Muscle of leg (tissue), 11 donors: Measurements from ENCODE around the gene NOP53. TPM values are rescaled to one million over a fixed set of nuclear protein-coding genes. Genes with fewer than 3 reads are reported as not detected.

ENCODE experiments used
- DNase-seq: peaks from one replicate; pipeline ENCODE4 v3.0.0; 2013
- H3K27ac ChIP-seq: one replicate; pipeline ENCODE4 v1.5.1; 2013; ENCODE audit warnings: mild to moderate bottlenecking, low read length, control low read depth
- H3K27me3 ChIP-seq: one replicate; pipeline ENCODE4 v1.6.1; 2013; ENCODE audit warnings: low read length; ENCODE audit not compliant: control insufficient read depth, insufficient read depth
- H3K36me3 ChIP-seq: one replicate; pipeline ENCODE4 v1.6.1; 2013; ENCODE audit warnings: low read length; ENCODE audit not compliant: control insufficient read depth, insufficient read depth
- H3K4me1 ChIP-seq: one replicate; pipeline ENCODE4 v1.6.1; 2013; ENCODE audit warnings: low read length; ENCODE audit not compliant: control insufficient read depth, insufficient read depth
- H3K4me3 ChIP-seq: one replicate; pipeline ENCODE4 v1.5.1; 2013; ENCODE audit warnings: low read length, control low read depth
- H3K9me3 ChIP-seq: replicated peaks from 2 replicates; pipeline ENCODE4 v1.6.1; 2013; ENCODE audit warnings: low read depth, low read length; ENCODE audit not compliant: control insufficient read depth
- WGBS: methylation state at CpG from one replicate; pipeline ENCODE4 v1.1.5; 2013; ENCODE audit warnings: missing lambda C conversion rate; ENCODE audit not compliant: insufficient coverage; 5-methylcytosine and 5-hydroxymethylcytosine counted together
- polyA plus RNA-seq, 8 donors: library from polyadenylated mRNA; unstranded; fragments of 120-200 nt; gene quantifications; one replicate each; pipeline versions ENCODE4 v1.2.1 to v1.2.3, GENCODE V29; 2013; ENCODE audit warnings: inconsistent platforms in 1 of 8, low replicate concordance in 1 of 8; ENCODE audit not compliant: insufficient read length in 8 of 8, insufficient read depth in 1 of 8
- total RNA-seq: library from RNA; stranded (reverse); fragments of 120-200 nt; gene quantifications from one replicate; pipeline ENCODE4 v1.2.4, GENCODE V29; 2013

The NOP53 gene
- total and polyA plus RNA-seq, 9 donors = 216 to 635 (median 586) TPM

GRCh38 chr19:47750752-47751151 lies 5.4 kb downstream of the NOP53 start:
- Histone ChIP-seq H3K36me3 (peaks cover 76% of the 10 kb centered on the region), H3K27me3 (no peaks in the 10 kb centered on the region), H3K27ac (no peak overlapping the region), H3K4me1 (peaks cover 9% of the 10 kb centered on the region), H3K4me3 (no peak overlapping the region), H3K9me3 (no peaks in the 10 kb centered on the region)
- DNase-seq = no peak
- WGBS = 90% methylated on average over 14 of the region's 18 CpGs

GRCh38 chr19:47752440-47753211 lies 7.3 kb downstream of the NOP53 start:
- Histone ChIP-seq H3K4me1 (no peaks in the 10 kb centered on the region), H3K27ac (no peak overlapping the region), H3K9me3 (no peaks in the 10 kb centered on the region), H3K27me3 (no peaks in the 10 kb centered on the region), H3K36me3 (peaks cover 89% of the 10 kb centered on the region), H3K4me3 (no peak overlapping the region)
- no peak for DNase-seq
- 88% methylated on average over 23 of the region's 27 CpGs for WGBS

GRCh38 chr19:47754206-47755064 lies 9.1 kb downstream of the NOP53 start:
- H3K4me3 ChIP-seq = no peak overlapping the region
- no peak overlapping the region for H3K27ac ChIP-seq
- no peak for DNase-seq
- no peaks in the 10 kb centered on the region for H3K27me3 ChIP-seq
- no peaks in the 10 kb centered on the region for H3K9me3 ChIP-seq
- H3K4me1 ChIP-seq = no peaks in the 10 kb centered on the region
- 85% methylated on average over 4 of the region's 37 CpGs for WGBS
- H3K36me3 ChIP-seq = peaks cover 90% of the 10 kb centered on the region

GRCh38 chr19:47755065-47755761 lies 9.9 kb downstream of the NOP53 start:
- Histone ChIP-seq H3K27ac (no peak overlapping the region), H3K27me3 (no peaks in the 10 kb centered on the region), H3K36me3 (peaks cover 82% of the 10 kb centered on the region), H3K9me3 (no peaks in the 10 kb centered on the region), H3K4me1 (no peaks in the 10 kb centered on the region), H3K4me3 (no peak overlapping the region)
- 95% methylated on average over 31 of the region's 36 CpGs for WGBS
- DNase-seq = no peak

GRCh38 chr19:47755762-47756626 lies 10.6 kb downstream of the NOP53 start:
- WGBS = 90% methylated on average over 28 of the region's 28 CpGs
- Histone ChIP-seq H3K4me3 (no peak overlapping the region), H3K4me1 (no peaks in the 10 kb centered on the region), H3K36me3 (peaks cover 75% of the 10 kb centered on the region), H3K27me3 (no peaks in the 10 kb centered on the region), H3K9me3 (no peaks in the 10 kb centered on the region), H3K27ac (no peak overlapping the region)
- no peak for DNase-seq

GRCh38 chr19:47756627-47756929 lies 11.2 kb downstream of the NOP53 start:
- Histone ChIP-seq H3K4me3 (no peak overlapping the region), H3K36me3 (peaks cover 69% of the 10 kb centered on the region), H3K27ac (no peak overlapping the region), H3K9me3 (no peaks in the 10 kb centered on the region), H3K4me1 (no peaks in the 10 kb centered on the region), H3K27me3 (no peaks in the 10 kb centered on the region)
- no peak for DNase-seq
- WGBS = 96% methylated on average over 11 of the region's 12 CpGs

GRCh38 chr19:47756953-47757608 lies 11.7 kb downstream of the NOP53 start:
- DNase-seq = no peak
- Histone ChIP-seq H3K27me3 (no peaks in the 10 kb centered on the region), H3K36me3 (peaks cover 66% of the 10 kb centered on the region), H3K4me3 (no peak overlapping the region), H3K27ac (no peak overlapping the region), H3K4me1 (no peaks in the 10 kb centered on the region), H3K9me3 (no peaks in the 10 kb centered on the region)
- WGBS = 89% methylated on average over 20 of the region's 22 CpGs

GRCh38 chr19:47757617-47758442 lies 12.5 kb downstream of the NOP53 start:
- 100% methylated on average over 1 of the region's 14 CpGs for WGBS
- H3K27ac ChIP-seq = no peak overlapping the region

GRCh38 chr19:47758443-47758804 lies 13.1 kb downstream of the NOP53 start:
- WGBS = 91% methylated on average over 4 of the region's 5 CpGs

More at GRCh38 chr19:47757617-47758442, 12.5 kb downstream of the NOP53 start:
- no peaks in the 10 kb centered on the region for H3K27me3 ChIP-seq
- DNase-seq = no peak
- no peak overlapping the region for H3K4me3 ChIP-seq
- H3K36me3 ChIP-seq = peaks cover 58% of the 10 kb centered on the region
- H3K4me1 ChIP-seq = no peaks in the 10 kb centered on the region
- H3K9me3 ChIP-seq = no peaks in the 10 kb centered on the region

More at GRCh38 chr19:47758443-47758804, 13.1 kb downstream of the NOP53 start:
- Histone ChIP-seq H3K9me3 (no peaks in the 10 kb centered on the region), H3K36me3 (peaks cover 53% of the 10 kb centered on the region), H3K27me3 (no peaks in the 10 kb centered on the region), H3K4me3 (no peak overlapping the region), H3K4me1 (no peaks in the 10 kb centered on the region), H3K27ac (no peak overlapping the region)
- no peak for DNase-seq
